ENCODE results near the gene ANKFY1.

DNA sequence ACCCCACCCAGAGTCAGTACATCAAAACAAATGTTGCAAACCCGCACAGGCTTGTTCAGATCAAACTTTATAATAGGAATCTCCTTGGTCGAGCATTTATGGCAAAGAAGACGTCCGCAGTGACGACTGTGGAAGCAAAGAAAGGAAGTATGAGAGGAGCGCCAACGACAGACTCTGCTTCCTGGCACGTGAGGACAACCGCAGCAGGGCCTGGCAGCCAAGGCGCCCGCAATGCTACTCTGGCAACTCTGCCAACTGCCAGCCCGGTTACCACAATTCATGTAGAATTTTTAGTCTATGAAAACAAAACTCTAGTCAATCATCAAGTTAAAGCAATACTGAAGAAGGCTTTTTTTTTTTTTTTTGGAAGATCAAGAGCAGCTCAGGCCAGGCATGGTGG is 96.0 kb downstream of the ANKFY1 start:
- TF ChIP-seq, protein P1, sequence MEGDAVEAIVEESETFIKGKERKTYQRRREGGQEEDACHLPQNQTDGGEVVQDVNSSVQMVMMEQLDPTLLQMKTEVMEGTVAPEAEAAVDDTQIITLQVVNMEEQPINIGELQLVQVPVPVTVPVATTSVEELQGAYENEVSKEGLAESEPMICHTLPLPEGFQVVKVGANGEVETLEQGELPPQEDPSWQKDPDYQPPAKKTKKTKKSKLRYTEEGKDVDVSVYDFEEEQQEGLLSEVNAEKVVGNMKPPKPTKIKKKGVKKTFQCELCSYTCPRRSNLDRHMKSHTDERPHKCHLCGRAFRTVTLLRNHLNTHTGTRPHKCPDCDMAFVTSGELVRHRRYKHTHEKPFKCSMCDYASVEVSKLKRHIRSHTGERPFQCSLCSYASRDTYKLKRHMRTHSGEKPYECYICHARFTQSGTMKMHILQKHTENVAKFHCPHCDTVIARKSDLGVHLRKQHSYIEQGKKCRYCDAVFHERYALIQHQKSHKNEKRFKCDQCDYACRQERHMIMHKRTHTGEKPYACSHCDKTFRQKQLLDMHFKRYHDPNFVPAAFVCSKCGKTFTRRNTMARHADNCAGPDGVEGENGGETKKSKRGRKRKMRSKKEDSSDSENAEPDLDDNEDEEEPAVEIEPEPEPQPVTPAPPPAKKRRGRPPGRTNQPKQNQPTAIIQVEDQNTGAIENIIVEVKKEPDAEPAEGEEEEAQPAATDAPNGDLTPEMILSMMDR (IDR thresholded peaks at IDR 0.05; ENCODE audit: low read length): no peak
- no peak for TF ChIP-seq EZH2phosphoT487 (IDR thresholded peaks at IDR 0.05; ENCODE audit: low read length)
- no peak for TF ChIP-seq EZH2 (optimal IDR thresholded peaks at IDR 0.05; ENCODE audit: low read depth, low read length)
